Measurements from ENCODE around the gene CD80. TPM values are rescaled to one million over a fixed set of nuclear protein-coding genes. Genes with fewer than 3 reads are reported as not detected.

Gene CD80
- total and polyA plus RNA-seq, 2 of the 8 experiments (the other 6 are each of a cell fraction or from before 2014, with no cell fraction given), result 0.11 TPM; not detected in 1

GRCh38 chr3:119536757-119537156 lies 22.7 kb downstream of the CD80 start:
- no peaks in the 10 kb centered on the region for H3K9me3 ChIP-seq (ENCODE audit: insufficient read depth in 2 of 2, low read depth in 1 of 2, low read length in 1 of 2)
- H3K56ac ChIP-seq (replicated peaks; ENCODE audit: insufficient read length, low read depth, low read length), result no peak overlapping the region
- no peaks in the 10 kb centered on the region for H3K4me1 ChIP-seq (replicated peaks in 1 of 4; ENCODE audit: control insufficient read depth in 3 of 4, insufficient read depth in 4 of 4, low read length in 3 of 4)
- H3K23ac ChIP-seq (ENCODE audit: insufficient read length), result no peak overlapping the region
- no peak overlapping the region for H3K18ac ChIP-seq (ENCODE audit: extremely low read depth, low read length)
- no peak overlapping the region for H2BK12ac ChIP-seq (ENCODE audit: low read depth, low read length)
- H4K91ac ChIP-seq (replicated peaks; ENCODE audit: insufficient read length, low read length), result no peak overlapping the region
- H3K27ac ChIP-seq (ENCODE audit: low read depth, low read length), result no peak overlapping the region
- no peak overlapping the region for H2AK5ac ChIP-seq (ENCODE audit: low read depth, low read length)
- POLR2A ChIA-PET (ENCODE audit: partially characterized antibody), result interaction anchor here (1.2 kb wide), 1 partner anchor 17 kb away, joined by 3 read pairs; no protein-coding TSS in a partner anchor
- H4K5ac ChIP-seq (ENCODE audit: insufficient read length, low read depth, low read length), result no peak overlapping the region
- no peak overlapping the region for H2BK120ac ChIP-seq (replicated peaks; ENCODE audit: low read depth, low read length)
- H4K20me1 ChIP-seq (replicated peaks in 1 of 2; ENCODE audit: control insufficient read depth in 1 of 2, insufficient read depth in 2 of 2, low read length in 2 of 2), result no peaks in the 10 kb centered on the region
- H3K14ac ChIP-seq (ENCODE audit: insufficient read length), result no peak overlapping the region
- no peak overlapping the region for H2BK5ac ChIP-seq (ENCODE audit: low read depth, low read length)
- CTCF ChIA-PET (ENCODE audit: partially characterized antibody), result interaction anchor here (0.8 kb wide), 1 partner anchor 12 kb away, joined by 3 read pairs; no protein-coding TSS in a partner anchor
- no peak overlapping the region for H4K8ac ChIP-seq (ENCODE audit: extremely low read depth, insufficient read depth, low read length)
- no peak overlapping the region for H2AFZ ChIP-seq (ENCODE audit: low read length)
- H3K4me3 ChIP-seq (ENCODE audit: extremely low read depth in 1 of 4, insufficient read depth in 2 of 4, low read depth in 3 of 4, low read length in 4 of 4), result no peak overlapping the region
- H3K79me1 ChIP-seq (ENCODE audit: low read depth, low read length), result no peaks in the 10 kb centered on the region
- H2BK20ac ChIP-seq (ENCODE audit: low read length), result no peak overlapping the region
- no peak for FAIRE-seq
- H2BK15ac ChIP-seq (ENCODE audit: low read length), result no peak overlapping the region
- no peak overlapping the region for H3K9ac ChIP-seq (replicated peaks in 1 of 4; ENCODE audit: extremely low read depth in 1 of 4, low read depth in 3 of 4, low read length in 3 of 4)
- H3K27me3 ChIP-seq (replicated peaks in 1 of 4; ENCODE audit: control insufficient read depth in 3 of 4, extremely low read depth in 1 of 4, insufficient read depth in 3 of 4, low read length in 3 of 4), result peaks cover 0 to 1% (median 0%) of the 10 kb centered on the region in 4 experiments; a peak in 1 of 7 replicates
- DNase-seq (ENCODE audit: low read depth in 1 of 2, low spot score in 2 of 2), result no peak
- H3K36me3 ChIP-seq (ENCODE audit: control insufficient read depth in 2 of 4, insufficient read depth in 4 of 4, low read length in 3 of 4), result no peaks in the 10 kb centered on the region
- H3K23me2 ChIP-seq (ENCODE audit: low read depth, low read length), result no peaks in the 10 kb centered on the region
- no peak overlapping the region for H3K4ac ChIP-seq (replicated peaks; ENCODE audit: insufficient read length, low read depth, low read length)
- H3K79me2 ChIP-seq (ENCODE audit: control insufficient read depth in 1 of 2, insufficient read depth in 2 of 2, low read length in 2 of 2), result no peaks in the 10 kb centered on the region
- WGBS, 2 experiments (ENCODE audit: extremely low coverage in 1 of 2, insufficient coverage in 1 of 2, insufficient read length in 1 of 2, insufficient replicate concordance in 2 of 2, low coverage in 1 of 2, low lambda C conversion rate in 2 of 2, missing lambda C conversion rate in 1 of 2), result 90% methylated on average over 4 of the region's 4 CpGs; no CpG with 5 or more reads in 1 of the 2 experiments
- H3K4me2 ChIP-seq (ENCODE audit: insufficient read depth in 1 of 2, low read depth in 2 of 2, low read length in 2 of 2), result no peak overlapping the region
- TF ChIP-seq ATF3 (IDR thresholded peaks at IDR 0.05; ENCODE audit: insufficient read depth, low read depth, low read length) (no peak), SIX5 (IDR thresholded peaks at IDR 0.05; ENCODE audit: low read depth, low read length) (no peak), CREB1 (IDR thresholded peaks at IDR 0.05) (no peak), TAF1 (IDR thresholded peaks at IDR 0.05; ENCODE audit: low read depth, low read length) (no peak), JUN (IDR thresholded peaks at IDR 0.05; ENCODE audit: low read depth, low read length) (no peak), RXRA (IDR thresholded peaks at IDR 0.05; ENCODE audit: insufficient read depth, low read depth, low read length) (no peak), SAP30 (IDR thresholded peaks at IDR 0.05; ENCODE audit: insufficient read depth, insufficient replicate concordance, low read length) (no peak), HDAC2 (IDR thresholded peaks at IDR 0.05; ENCODE audit: borderline replicate concordance in 1 of 2, low read depth in 2 of 2, low read length in 2 of 2) (no peak)
- TF ChIP-seq, protein P1, sequence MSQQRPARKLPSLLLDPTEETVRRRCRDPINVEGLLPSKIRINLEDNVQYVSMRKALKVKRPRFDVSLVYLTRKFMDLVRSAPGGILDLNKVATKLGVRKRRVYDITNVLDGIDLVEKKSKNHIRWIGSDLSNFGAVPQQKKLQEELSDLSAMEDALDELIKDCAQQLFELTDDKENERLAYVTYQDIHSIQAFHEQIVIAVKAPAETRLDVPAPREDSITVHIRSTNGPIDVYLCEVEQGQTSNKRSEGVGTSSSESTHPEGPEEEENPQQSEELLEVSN (IDR thresholded peaks at IDR 0.05), result no peak
- TF ChIP-seq, protein P2, sequence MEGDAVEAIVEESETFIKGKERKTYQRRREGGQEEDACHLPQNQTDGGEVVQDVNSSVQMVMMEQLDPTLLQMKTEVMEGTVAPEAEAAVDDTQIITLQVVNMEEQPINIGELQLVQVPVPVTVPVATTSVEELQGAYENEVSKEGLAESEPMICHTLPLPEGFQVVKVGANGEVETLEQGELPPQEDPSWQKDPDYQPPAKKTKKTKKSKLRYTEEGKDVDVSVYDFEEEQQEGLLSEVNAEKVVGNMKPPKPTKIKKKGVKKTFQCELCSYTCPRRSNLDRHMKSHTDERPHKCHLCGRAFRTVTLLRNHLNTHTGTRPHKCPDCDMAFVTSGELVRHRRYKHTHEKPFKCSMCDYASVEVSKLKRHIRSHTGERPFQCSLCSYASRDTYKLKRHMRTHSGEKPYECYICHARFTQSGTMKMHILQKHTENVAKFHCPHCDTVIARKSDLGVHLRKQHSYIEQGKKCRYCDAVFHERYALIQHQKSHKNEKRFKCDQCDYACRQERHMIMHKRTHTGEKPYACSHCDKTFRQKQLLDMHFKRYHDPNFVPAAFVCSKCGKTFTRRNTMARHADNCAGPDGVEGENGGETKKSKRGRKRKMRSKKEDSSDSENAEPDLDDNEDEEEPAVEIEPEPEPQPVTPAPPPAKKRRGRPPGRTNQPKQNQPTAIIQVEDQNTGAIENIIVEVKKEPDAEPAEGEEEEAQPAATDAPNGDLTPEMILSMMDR (IDR thresholded peaks at IDR 0.05; ENCODE audit: control extremely low read depth in 1 of 3, insufficient read depth in 1 of 3, low read depth in 1 of 3, low read length in 3 of 3), result no peak
